RCC 7860 (cell line): ENCODE data around the gene AAMP.

Experiments used
- DNase-seq: peaks from one replicate; pipeline ENCODE4 v3.0.0-alpha.2; 2015; ENCODE audit warnings: low spot score
- FAIRE-seq: peaks from 2 replicates; lab custom pipeline; 2012; peaks lifted over from hg19 to GRCh38; lab: Jason Lieb, UNC

AAMP gene

GRCh38 chr2:218261423-218262236 lies 8.3 kb downstream of the AAMP start:
- FAIRE-seq (no peak), DNase-seq (no peak)

DNA sequence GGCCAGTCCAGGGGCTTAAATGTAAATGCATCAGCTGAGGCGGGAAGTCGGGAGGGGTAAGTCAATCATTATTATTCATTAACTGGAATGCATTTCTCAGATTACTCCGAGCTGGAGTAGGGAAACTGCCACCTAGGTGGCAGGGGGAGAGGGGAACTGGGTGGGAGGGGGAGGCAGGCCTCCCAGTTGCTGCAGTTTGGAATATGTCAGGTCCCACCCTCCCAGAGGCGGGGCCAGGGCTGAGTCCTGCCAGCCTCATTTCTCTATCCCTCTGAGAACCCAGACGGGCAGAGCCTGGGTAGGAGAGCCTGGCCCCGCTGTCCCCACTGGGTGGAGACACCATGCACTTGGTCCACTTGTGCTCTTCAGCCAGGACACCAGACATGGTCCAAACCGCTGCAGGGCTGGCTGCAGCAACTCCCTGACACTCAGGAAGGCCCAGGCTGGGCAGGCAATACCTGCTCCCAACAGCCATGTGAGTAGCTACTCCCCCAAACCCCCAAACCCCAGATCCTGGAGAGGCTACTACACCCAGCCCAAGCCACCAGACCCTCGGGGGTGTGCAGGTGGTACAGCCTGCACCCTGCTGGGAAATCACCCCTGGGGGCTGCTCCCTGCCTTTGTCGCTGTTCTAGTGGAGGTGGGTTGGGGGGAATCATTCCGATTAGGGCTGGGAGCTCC lies 9.1 kb downstream of the AAMP start, which contains the start of gene GPBAR1:
Gene GPBAR1, plus strand, starts transcription at position 274 of the 681 bp plus-strand sequence. CDS start 1,710 bp downstream, outside the sequence.
- FAIRE-seq (no peak), DNase-seq (no peak)

DNA sequence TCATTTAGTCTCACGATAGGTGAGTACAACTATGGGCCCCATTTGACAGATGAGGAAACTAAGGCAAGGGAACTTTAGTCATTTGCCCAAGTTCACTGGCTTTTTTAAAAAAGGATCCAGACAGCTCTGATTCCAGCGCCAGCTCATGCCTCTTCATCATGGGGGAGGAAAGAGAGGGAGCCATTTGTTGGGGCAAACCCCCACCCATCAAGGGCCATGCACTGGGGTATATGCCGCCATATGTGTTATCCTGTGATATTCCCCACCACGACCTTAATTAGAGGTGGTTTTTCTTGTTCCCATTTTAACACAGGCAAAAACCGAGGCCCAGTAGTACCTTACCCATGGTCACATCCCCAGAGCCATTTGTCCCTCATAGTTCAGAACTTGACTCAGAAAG lies 9.8 kb downstream of the AAMP start:
- no peak for FAIRE-seq

GRCh38 chr2:218259099-218259961 lies 10.6 kb downstream of the AAMP start:
- no peak for DNase-seq
- FAIRE-seq = no peak

More for the DNA sequence above, 9.8 kb downstream of the AAMP start:
- no peak for DNase-seq

GRCh38 chr2:218257390-218257981 lies 12.5 kb downstream of the AAMP start:
- no peak for DNase-seq
- FAIRE-seq = no peak

- FAIRE-seq = no peak
- DNase-seq = no peak
Measured at GRCh38 chr2:218256612-218257350, 13.2 kb downstream of the AAMP start.

GRCh38 chr2:218255446-218255845 lies 14.5 kb downstream of the AAMP start:
- FAIRE-seq = no peak
- DNase-seq = peak; percentile 23

DNA sequence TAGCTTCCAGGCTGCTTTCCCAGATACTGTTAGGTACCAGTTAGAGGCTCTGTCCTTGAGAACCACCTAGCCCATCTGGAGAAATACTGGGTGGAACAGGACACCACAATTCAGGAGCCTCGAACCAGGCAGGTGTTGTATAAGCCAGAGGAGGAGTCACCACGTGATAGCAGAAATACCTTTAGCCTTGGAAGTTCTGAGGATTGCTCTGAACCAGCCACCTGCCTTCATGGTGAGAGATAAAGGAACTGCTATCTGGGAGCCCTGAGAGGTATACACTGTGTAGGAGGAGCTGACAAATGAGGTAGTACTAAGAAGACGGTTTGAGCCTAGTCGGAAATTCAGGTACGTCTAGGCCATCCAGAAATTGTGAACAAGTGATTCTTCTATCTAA lies 16.7 kb downstream of the AAMP start:
- FAIRE-seq (no peak), DNase-seq (no peak)

DNA sequence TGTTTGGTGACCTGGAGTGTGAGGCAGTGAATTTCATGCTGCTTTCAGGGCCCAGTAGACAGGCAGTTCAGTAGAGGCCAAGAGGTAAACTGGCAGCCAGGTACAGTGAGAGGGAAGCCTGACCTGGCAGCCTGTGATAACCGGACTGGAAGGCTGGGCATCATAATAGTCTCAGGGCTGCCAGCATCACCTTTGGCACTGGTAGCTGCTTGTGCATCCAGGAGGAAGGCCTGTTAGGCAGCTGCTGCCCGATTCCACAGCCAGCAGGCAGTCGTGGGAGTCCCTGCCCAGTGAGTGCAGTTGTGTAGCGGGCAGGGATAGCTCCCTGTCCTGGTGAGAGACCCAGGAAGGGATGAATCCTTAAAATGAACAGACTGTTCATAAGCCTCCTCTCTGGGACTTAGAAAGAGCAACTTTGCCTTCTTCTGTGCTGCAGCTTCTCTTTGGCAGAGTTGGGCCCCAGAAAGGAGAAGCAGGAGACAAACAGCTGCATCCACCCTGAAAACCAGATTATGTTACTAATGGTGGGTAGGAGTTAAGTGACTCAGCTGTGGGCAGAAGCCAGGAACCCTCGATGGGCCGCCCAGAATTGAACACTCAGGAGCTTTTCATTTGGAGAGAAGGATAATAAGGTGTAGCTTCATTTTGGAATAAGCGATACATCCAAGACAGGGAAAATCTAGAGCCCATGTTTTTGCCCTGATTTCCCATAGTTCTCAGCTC lies 17.3 kb downstream of the AAMP start:
- DNase-seq = no peak
- no peak for FAIRE-seq

GRCh38 chr2:218249691-218250090 lies 20.2 kb downstream of the AAMP start:
- DNase-seq (no peak), FAIRE-seq (no peak)

DNA sequence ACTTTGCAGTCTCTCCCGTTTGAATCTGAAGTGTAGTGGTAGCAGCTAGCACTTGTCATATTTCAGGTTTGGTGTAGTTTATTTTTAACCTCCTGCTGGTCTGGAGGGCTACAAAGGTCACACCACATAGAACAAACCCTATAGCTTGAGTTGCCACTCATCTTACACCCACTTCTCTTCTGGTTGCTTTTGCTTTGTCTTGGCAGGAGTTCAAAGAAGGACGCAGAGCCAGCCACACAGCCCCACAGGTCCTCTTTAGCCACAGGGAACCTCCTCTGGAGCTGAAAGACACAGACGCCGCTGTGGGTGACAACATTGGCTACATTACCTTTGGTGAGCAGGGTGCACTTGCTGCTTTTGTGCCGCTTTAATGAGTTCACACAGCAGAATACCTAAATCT lies 24.7 kb downstream of the AAMP start:
- FAIRE-seq (peak; percentile 4), DNase-seq (peak; percentile 18)

DNA sequence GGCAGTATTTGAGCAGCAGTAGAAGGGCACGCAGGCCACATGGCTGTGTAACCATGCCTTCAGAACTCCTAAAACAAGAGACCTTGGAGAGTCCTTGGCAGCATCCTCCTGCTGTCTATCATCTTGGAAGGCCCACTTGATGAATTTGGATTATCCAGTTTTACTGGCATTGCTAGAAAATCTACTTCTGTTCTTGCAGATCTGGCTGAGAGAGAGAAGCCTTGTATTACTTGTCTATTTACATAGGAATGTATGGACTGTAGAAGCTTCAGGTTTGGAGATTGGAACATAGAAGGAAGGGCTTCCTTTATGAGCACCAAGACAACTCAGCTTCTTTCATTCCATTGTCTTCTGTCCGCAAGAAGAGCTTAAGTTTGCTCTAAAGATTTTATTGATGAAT lies 25.3 kb downstream of the AAMP start:
- no peak for FAIRE-seq
- DNase-seq = no peak

DNA sequence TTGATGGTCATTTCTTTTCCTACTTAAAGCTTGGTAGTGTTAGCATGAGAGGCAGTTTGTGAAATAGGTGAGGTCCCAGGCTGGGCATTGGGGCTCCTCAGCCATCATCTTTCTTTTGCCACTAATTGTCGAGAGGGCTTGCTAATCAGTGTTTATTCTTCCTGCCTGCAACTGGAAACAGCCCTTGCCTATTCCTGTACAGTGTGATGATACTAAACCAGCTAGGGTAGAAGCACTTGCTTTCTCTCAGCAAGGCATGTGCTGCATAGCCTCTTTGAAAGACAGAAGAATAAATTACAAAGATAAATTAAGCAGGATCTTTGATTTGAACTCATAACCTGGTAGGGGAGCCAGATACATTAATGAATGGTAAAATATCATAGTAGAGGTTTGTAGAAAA lies 25.7 kb downstream of the AAMP start:
- FAIRE-seq = no peak

GRCh38 chr2:218238887-218239286 lies 31.1 kb downstream of the AAMP start:
- DNase-seq = no peak
- no peak for FAIRE-seq

More for the DNA sequence above, 25.7 kb downstream of the AAMP start:
- DNase-seq = no peak

- DNase-seq (no peak), FAIRE-seq (no peak)
Measured at GRCh38 chr2:218236829-218237228, 33.1 kb downstream of the AAMP start.

DNA sequence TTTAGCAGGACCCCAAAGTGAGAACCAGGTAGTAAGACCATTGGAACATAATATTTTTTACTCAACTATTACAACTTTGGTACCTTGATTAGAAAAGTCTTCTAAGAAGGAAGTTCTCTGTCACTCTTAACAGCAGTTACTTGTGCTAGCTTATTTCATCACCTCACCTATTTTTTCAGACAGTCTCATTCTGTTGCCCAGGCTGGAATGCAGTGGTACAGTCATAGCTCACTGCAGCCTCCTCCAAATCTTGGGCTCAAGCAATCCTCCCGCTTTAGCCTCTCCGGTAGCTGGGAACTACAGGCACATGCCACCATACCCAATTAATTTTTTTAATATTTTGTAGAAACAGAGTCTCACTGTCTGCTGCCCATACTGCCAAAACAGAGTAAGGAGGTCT lies 34.9 kb downstream of the AAMP start:
- no peak for DNase-seq
- FAIRE-seq = no peak

- no peak for FAIRE-seq
- DNase-seq = no peak
Measured at GRCh38 chr2:218234521-218234920, 35.4 kb downstream of the AAMP start.

- DNase-seq (no peak), FAIRE-seq (no peak)
Measured at GRCh38 chr2:218233543-218233942, 36.4 kb downstream of the AAMP start.

DNA sequence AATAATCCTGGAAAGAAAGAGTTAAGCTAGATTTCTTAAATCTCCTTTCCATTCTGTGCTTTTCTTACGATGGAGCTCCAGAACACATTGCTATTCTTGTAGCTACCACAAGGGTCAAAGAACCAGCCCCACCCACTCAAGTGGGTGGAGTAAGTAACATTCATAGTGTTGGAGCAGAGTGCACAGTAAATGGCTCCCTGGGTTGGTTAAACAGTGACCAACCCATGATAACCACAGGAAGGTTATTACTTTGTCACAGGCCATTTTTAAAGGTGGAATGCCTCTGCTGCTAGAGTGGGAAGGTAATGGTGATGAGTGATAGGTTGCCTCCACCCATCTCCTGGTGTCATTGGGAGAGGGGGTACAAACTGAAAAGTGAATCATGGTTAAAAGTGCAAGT lies 39.1 kb downstream of the AAMP start:
- DNase-seq (peak; percentile 97), FAIRE-seq (peak; percentile 98)
